GM18499 (cell line): ENCODE measurements around the gene CPED1.
"Not testable (repeated sequence)": the region's sequence is repeated elsewhere in the genome, so short reads cannot be mapped to it uniquely, and the experiment has no call there.

Experiments
- ATAC-seq: cut with Tn5 transposase; IDR thresholded peaks from one replicate; pipeline ENCODE4 v1.9.1; 2021; ENCODE audit warnings: moderate number of reproducible peaks; ENCODE audit not compliant: insufficient read depth, unreplicated experiment

CPED1 gene

GRCh38 chr7:121058975-121059374, 70.5 kb downstream of the CPED1 start:
- no peak for ATAC-seq

- ATAC-seq = not testable (repeated sequence)
These were observed 71.5 kb downstream of the CPED1 start for GRCh38 chr7:121059979-121060509.

GRCh38 chr7:121061677-121062582, 73.4 kb downstream of the CPED1 start:
- ATAC-seq = no peak

- no peak for ATAC-seq
These were observed 74.3 kb downstream of the CPED1 start for GRCh38 chr7:121062671-121063279.

- ATAC-seq = not testable (repeated sequence)
These were observed 79.2 kb downstream of the CPED1 start for GRCh38 chr7:121067717-121068116.

GRCh38 chr7:121069346-121070100, 81.0 kb downstream of the CPED1 start:
- ATAC-seq = no peak

GRCh38 chr7:121071132-121071531, 82.6 kb downstream of the CPED1 start:
- ATAC-seq = no peak

GRCh38 chr7:121071662-121072061, 83.2 kb downstream of the CPED1 start:
- no peak for ATAC-seq

- ATAC-seq = no peak
These were observed 84.3 kb downstream of the CPED1 start for GRCh38 chr7:121072826-121073225.

GRCh38 chr7:121073463-121074099, 85.1 kb downstream of the CPED1 start:
- no peak for ATAC-seq

- not testable (repeated sequence) for ATAC-seq
These were observed 86.9 kb downstream of the CPED1 start for GRCh38 chr7:121075424-121075841.

- ATAC-seq = no peak
These were observed 87.4 kb downstream of the CPED1 start for GRCh38 chr7:121075952-121076349.

- no peak for ATAC-seq
These were observed 88.0 kb downstream of the CPED1 start for GRCh38 chr7:121076350-121077164.

GRCh38 chr7:121077165-121077630, 88.7 kb downstream of the CPED1 start:
- ATAC-seq = no peak

- ATAC-seq = no peak
These were observed 90.3 kb downstream of the CPED1 start for GRCh38 chr7:121078701-121079227.

GRCh38 chr7:121079425-121080169, 91.1 kb downstream of the CPED1 start:
- no peak for ATAC-seq

GRCh38 chr7:121080257-121080912, 91.9 kb downstream of the CPED1 start:
- no peak for ATAC-seq

GRCh38 chr7:121080913-121081326, 92.4 kb downstream of the CPED1 start:
- no peak for ATAC-seq
